Measurements from ENCODE around the gene WDR45. TPM values are rescaled to one million over a fixed set of nuclear protein-coding genes. Genes with fewer than 3 reads are reported as not detected.

WDR45 gene
- polyA plus RNA-seq, 1 donor from 2014 or later = 58.3 TPM

DNA sequence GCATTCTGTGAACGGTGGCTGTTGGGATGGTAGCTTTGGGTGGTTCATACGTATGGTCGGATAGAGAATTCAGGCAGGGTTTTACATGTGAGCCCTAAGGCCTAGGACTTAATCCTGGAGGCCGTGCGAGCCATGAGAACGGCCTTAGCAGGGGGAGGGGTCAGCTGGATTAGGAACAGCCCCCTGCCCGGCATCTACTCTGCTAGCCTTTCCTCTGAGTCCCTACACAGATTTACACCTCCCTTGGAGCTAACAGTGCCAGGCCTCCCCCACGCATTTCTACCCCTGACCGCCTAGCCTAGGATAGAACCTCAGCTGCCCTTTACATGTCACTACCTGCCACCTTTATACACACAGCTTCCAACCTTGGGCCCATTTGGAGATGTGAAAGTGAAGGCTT is 13.0 kb downstream of the WDR45 start:
- Mint-ChIP-seq H3K27ac (peak overlapping the region in 1 of 3 donors; percentile 26), H3K27me3 (no peaks in the 10 kb centered on the region), H3K36me3 (peaks cover 3% of the 10 kb centered on the region), H3K4me1 (no peaks in the 10 kb centered on the region), H3K9me3 (no peaks in the 10 kb centered on the region), H3K4me3 (no peak overlapping the region)

- Mint-ChIP-seq H3K4me3 (no peak overlapping the region), H3K4me1 (no peaks in the 10 kb centered on the region), H3K36me3 (peaks cover 3% of the 10 kb centered on the region), H3K9me3 (no peaks in the 10 kb centered on the region), H3K27ac (peak overlapping the region in 1 of 3 donors; percentile 26), H3K27me3 (no peaks in the 10 kb centered on the region)
Observed at GRCh38 chrX:49066278-49066677, 13.4 kb downstream of the WDR45 start.

- H3K4me3 Mint-ChIP-seq = no peak overlapping the region
- H3K9me3 Mint-ChIP-seq = no peaks in the 10 kb centered on the region
- H3K27me3 Mint-ChIP-seq = no peaks in the 10 kb centered on the region
- peak overlapping the region in 1 of 3 donors; percentile 42 for H3K27ac Mint-ChIP-seq
- peaks cover 3% of the 10 kb centered on the region for H3K36me3 Mint-ChIP-seq
- no peaks in the 10 kb centered on the region for H3K4me1 Mint-ChIP-seq
Observed at GRCh38 chrX:49064735-49065134, 15.0 kb downstream of the WDR45 start.

GRCh38 chrX:49064303-49064702 is 15.4 kb downstream of the WDR45 start:
- H3K27me3 Mint-ChIP-seq = no peaks in the 10 kb centered on the region
- no peak overlapping the region for H3K27ac Mint-ChIP-seq
- H3K4me1 Mint-ChIP-seq = no peaks in the 10 kb centered on the region
- no peaks in the 10 kb centered on the region for H3K9me3 Mint-ChIP-seq
- H3K36me3 Mint-ChIP-seq = peaks cover 3% of the 10 kb centered on the region
- H3K4me3 Mint-ChIP-seq = no peak overlapping the region

DNA sequence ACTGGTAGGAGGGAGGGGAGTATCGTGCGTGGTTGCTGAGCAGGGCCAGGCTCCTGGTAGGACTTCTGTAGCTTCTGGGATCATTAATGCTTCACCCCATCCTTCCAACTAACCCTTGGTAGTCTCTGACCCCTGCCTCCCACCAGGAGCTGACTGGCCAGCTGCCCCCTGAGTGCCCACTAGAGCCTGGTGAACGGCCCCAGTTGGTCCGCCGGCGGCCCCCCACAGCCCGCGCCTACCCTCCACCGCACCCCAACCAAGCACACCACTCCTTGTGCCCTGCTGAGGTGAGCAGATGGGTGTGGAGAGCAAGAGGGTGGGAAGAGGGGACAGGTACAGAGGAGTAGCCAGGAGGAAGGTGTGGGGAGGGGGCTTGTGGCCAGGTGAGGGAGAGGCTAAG is 16.0 kb downstream of the WDR45 start:
- Mint-ChIP-seq H3K4me1 (no peaks in the 10 kb centered on the region), H3K36me3 (peaks cover 3% of the 10 kb centered on the region), H3K4me3 (no peak overlapping the region), H3K27me3 (no peaks in the 10 kb centered on the region), H3K9me3 (no peaks in the 10 kb centered on the region), H3K27ac (no peak overlapping the region)

DNA sequence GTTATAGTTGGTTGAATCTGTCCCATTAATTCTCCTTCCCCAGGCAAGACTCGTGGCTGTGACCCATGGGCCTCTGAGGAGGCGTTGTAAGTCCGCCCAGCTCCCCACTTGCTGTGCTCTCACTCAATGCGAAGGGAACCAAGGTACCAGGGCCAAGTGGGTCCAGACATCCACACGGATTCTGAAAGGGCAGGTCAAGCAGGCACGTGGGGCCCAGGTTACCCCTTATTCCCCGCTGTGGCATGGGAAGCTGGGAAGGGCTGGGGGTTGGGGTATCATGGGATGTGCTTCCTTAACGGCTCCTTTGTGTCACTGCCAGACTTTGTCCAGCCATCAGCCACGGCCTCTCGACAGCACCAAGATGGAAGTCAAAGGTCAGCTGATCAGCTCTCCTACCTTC is 17.8 kb downstream of the WDR45 start:
- Mint-ChIP-seq H3K9me3 (no peaks in the 10 kb centered on the region), H3K4me3 (no peak overlapping the region), H3K27ac (no peak overlapping the region), H3K36me3 (peaks cover 3% of the 10 kb centered on the region), H3K27me3 (no peaks in the 10 kb centered on the region), H3K4me1 (no peaks in the 10 kb centered on the region)

DNA sequence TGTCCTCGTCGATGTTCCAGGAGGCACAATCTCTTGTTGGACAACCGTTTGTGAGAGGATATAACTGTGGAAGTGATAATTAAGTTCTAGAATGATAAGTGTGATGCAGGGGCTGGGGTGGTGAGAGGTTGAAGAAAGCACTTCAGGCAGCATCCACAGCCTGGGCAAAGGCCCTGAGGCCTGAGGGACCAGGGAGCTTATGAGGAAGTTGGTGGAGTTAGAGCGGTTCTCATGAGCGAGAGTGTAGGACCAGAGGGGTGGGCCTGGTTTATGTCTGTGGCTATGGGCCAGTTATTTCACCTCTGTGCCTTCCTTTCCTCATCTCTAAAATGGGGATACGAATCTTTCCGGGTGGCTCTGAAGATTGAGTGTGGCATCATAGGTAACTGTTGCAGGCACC is 18.2 kb downstream of the WDR45 start:
- peaks cover 3% of the 10 kb centered on the region for H3K36me3 Mint-ChIP-seq
- peak overlapping the region in 1 of 4 donors; percentile 52 for H3K4me3 Mint-ChIP-seq
- no peaks in the 10 kb centered on the region for H3K27me3 Mint-ChIP-seq
- no peaks in the 10 kb centered on the region for H3K9me3 Mint-ChIP-seq
- H3K4me1 Mint-ChIP-seq = no peaks in the 10 kb centered on the region
- H3K27ac Mint-ChIP-seq = no peak overlapping the region

GRCh38 chrX:49060914-49061313 is 18.8 kb downstream of the WDR45 start:
- Mint-ChIP-seq H3K27ac (no peak overlapping the region), H3K36me3 (peaks cover 4% of the 10 kb centered on the region), H3K4me3 (no peak overlapping the region), H3K27me3 (no peaks in the 10 kb centered on the region), H3K4me1 (peaks cover 0 to 2% (median 0%) of the 10 kb centered on the region in 3 donors), H3K9me3 (no peaks in the 10 kb centered on the region)

GRCh38 chrX:49059681-49060085 is 20.0 kb downstream of the WDR45 start:
- Mint-ChIP-seq H3K36me3 (peaks cover 6% of the 10 kb centered on the region), H3K27ac (peak overlapping the region in 1 of 3 donors; percentile 35), H3K4me1 (peaks cover 0 to 6% (median 2%) of the 10 kb centered on the region in 3 donors), H3K9me3 (no peaks in the 10 kb centered on the region), H3K4me3 (no peak overlapping the region), H3K27me3 (no peaks in the 10 kb centered on the region)

DNA sequence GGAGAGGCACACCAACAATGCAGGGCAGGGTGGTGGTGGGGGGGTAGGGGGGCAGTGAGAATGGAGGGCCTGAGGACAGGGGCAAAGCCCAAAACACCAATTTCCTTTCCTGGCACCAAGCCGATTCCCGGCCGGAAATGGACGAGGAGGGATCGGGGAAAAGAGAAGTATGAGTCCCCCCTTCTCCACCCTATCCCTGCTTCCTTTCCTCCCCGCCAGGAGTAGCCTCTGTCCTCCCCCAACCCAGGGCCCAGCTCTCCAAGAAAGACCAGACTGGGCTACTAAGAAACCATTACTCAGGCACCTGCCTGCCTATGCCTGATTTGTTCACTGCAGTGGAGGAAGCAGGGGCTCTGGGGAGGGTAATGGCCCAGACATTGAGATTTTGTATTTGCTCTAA is 20.5 kb downstream of the WDR45 start:
- no peak overlapping the region for H3K4me3 Mint-ChIP-seq
- no peaks in the 10 kb centered on the region for H3K27me3 Mint-ChIP-seq
- no peaks in the 10 kb centered on the region for H3K9me3 Mint-ChIP-seq
- peak overlapping the region in 1 of 3 donors; percentile 35 for H3K27ac Mint-ChIP-seq
- H3K4me1 Mint-ChIP-seq = peaks cover 0 to 8% (median 2%) of the 10 kb centered on the region in 3 donors
- H3K36me3 Mint-ChIP-seq = peaks cover 6% of the 10 kb centered on the region

DNA sequence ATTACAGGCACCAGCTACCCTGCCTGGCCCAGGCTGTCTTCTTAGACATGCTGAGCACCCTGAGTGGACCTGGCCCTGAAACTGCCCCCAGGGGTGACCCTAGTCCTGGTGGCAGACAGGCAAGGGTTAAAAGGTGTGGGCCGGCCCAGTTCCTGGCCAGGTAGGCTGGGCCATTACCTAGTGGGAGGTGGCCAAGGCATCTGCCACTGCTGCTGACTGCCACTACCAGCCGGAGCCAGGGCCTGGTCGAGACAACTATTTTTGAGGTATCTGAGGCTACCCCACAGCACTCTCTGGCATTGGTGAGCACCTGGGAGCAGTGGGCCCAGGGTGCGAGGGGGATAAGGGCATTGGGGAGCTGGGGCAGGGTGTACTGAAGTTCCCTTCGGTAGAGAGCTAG is 20.9 kb downstream of the WDR45 start, which contains the start of gene CCDC120:
Gene CCDC120, plus strand, starts transcription at position 206 of the 400 bp plus-strand sequence. CDS start 3,043 bp downstream, outside the sequence.
- peaks cover 6% of the 10 kb centered on the region for H3K36me3 Mint-ChIP-seq
- no peaks in the 10 kb centered on the region for H3K27me3 Mint-ChIP-seq
- H3K27ac Mint-ChIP-seq = peak within 1 kb of the TSS in 1 of 3 donors; percentile 35
- H3K4me3 Mint-ChIP-seq = no peak within 1 kb of the TSS
- no peaks in the 10 kb centered on the region for H3K9me3 Mint-ChIP-seq
- H3K4me1 Mint-ChIP-seq = peaks cover 0 to 11% (median 3%) of the 10 kb centered on the region in 3 donors

DNA sequence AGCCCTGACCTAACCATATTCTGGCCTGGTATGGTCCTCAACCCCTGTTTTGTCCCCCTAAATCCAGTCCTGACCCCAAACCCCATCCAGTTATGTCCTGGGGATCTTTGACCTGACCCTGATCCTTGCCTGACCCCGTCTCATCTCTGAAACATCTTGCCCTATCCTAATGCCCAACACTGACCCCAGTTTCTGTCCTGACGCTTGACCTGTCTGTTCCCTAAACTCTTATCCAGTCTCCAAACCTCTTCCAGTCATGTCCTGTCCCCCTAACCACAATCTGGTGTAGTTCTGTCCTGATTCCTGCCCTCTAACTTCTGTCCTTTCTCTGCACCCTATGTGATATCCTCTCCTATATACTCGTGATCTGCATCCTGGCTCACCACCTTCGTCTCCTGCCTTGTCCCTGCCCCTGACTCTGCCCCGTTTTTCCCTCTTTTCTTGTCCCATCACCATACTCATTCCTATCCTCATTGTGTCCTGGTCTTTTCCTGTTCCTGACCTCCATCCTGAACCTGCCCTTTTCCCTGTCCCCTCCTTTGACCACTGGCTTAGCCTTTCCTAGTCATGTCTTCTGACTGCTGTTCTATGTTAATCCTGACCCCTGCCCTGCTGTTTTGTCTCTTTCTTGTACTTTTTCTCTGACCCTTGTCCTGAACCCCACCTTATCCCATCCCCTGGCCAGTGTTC is 25.5 kb downstream of the WDR45 start:
- Mint-ChIP-seq H3K36me3 (peaks cover 3% of the 10 kb centered on the region), H3K27me3 (peaks cover 4% of the 10 kb centered on the region), H3K9me3 (peaks cover 0 to 3% (median 0%) of the 10 kb centered on the region in 3 donors), H3K4me1 (peaks cover 4 to 17% (median 13%) of the 10 kb centered on the region in 3 donors), H3K4me3 (peak overlapping the region; percentile 78 to 89 (median 84)), H3K27ac (peak overlapping the region in 2 of 3 donors; percentile 12 to 86)

DNA sequence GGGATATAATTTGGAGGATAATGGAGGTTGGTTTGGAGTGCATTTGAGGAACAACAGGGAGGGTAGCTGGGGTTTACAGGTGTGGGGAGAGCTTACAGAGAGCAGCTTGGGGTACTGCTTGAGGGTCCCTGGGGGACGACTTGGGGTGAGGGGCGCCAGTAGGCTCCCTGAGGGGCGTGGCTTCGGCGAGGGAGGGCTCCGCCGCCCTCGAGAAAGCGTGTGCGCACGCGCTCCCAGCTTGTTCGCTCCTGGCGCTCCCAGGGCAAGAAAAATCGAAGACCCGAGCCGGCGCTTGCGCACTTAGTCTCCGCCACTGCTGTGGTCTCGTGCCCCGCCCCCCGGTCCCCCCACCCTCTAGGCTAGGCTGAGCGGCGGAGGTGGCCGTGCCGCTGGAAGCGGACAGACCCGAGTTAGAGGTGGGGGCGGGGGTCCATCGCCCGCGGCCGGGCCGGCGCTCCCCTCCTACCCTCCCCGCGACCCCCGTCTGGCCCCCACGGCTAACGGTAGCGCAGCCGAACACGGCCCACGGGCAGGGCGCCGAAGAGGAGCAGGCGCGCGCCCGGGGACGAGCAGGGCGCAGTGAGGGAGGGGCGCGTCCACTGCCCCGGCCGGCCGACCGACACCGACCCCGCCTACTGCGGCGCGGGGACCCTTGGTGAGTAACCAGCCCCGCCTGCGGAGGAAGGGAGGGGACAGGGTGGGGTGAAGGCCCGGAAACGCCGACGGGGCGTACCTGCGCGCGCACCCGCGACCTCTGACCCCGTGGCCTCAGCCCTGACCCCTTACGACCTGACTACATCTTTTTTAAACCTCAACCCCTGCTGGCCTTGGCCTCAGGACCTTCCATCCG is 26.2 kb downstream of the WDR45 start:
- peak overlapping the region; percentile 78 to 89 (median 84) for H3K4me3 Mint-ChIP-seq
- peaks cover 4% of the 10 kb centered on the region for H3K27me3 Mint-ChIP-seq
- peaks cover 3% of the 10 kb centered on the region for H3K36me3 Mint-ChIP-seq
- H3K27ac Mint-ChIP-seq = peak overlapping the region in 2 of 3 donors; percentile 48 to 86
- H3K9me3 Mint-ChIP-seq = peaks cover 0 to 3% (median 0%) of the 10 kb centered on the region in 3 donors
- peaks cover 4 to 17% (median 13%) of the 10 kb centered on the region in 3 donors for H3K4me1 Mint-ChIP-seq

- Mint-ChIP-seq H3K4me1 (peaks cover 8 to 16% (median 14%) of the 10 kb centered on the region in 3 donors), H3K36me3 (no peaks in the 10 kb centered on the region), H3K9me3 (peaks cover 0 to 3% (median 0%) of the 10 kb centered on the region in 3 donors), H3K4me3 (peak overlapping the region; percentile 77 to 96 (median 88)), H3K27me3 (no peaks in the 10 kb centered on the region), H3K27ac (peak overlapping the region; percentile 93 to 95 (median 95))
Observed at GRCh38 chrX:49043987-49044281, 35.8 kb downstream of the WDR45 start.

- Mint-ChIP-seq H3K27me3 (no peaks in the 10 kb centered on the region), H3K27ac (peak within 1 kb of the TSS; percentile 93 to 95 (median 95)), H3K9me3 (peaks cover 0 to 3% (median 0%) of the 10 kb centered on the region in 3 donors), H3K4me1 (peaks cover 8 to 16% (median 14%) of the 10 kb centered on the region in 3 donors), H3K4me3 (peak within 1 kb of the TSS; percentile 77 to 96 (median 88)), H3K36me3 (no peaks in the 10 kb centered on the region)
Observed at GRCh38 chrX:49043220-49043986, 36.3 kb downstream of the WDR45 start, which contains the start of gene TFE3. Gene TFE3 (minus strand): TSS chrX:49043357. CDS start chrX:49043226, 131 bp downstream.

All from IgD-negative memory B cell (primary cell).